OCI-LY3 (cell line): ENCODE results near the gene IFNA17.
A peak's percentile ranks its signal among the peaks of the same experiment; 100 is the strongest.
"Not testable (repeated sequence)": the region's sequence is repeated elsewhere in the genome, so short reads cannot be mapped to it uniquely, and the experiment has no call there.

ENCODE experiments used
- H2AFZ ChIP-seq: fragments of 200-600, 300-600 bp; shearing (Covaris generic); 2 replicates; pipeline ENCODE4 v1.6.0; 2014; ENCODE audit warnings: antibody characterized with exemption, low read depth, low read length
- H3K27ac ChIP-seq: fragments of 200-600, 300-600 bp; sonication (generic); 2 replicates; pipeline ENCODE4 v1.5.1; 2014; ENCODE audit warnings: mild to moderate bottlenecking, low read length, moderate library complexity, mixed read lengths
- H3K27me3 ChIP-seq: fragments of 200-600, 300-600 bp; sonication (generic); 2 replicates; pipeline ENCODE4 v1.6.1; 2014; ENCODE audit warnings: low read depth, low read length, mixed read lengths
- H3K36me3 ChIP-seq: fragments of 200-600, 300-600 bp; sonication (generic); replicated peaks from 2 replicates; pipeline ENCODE3; 2014; ENCODE audit warnings: low read depth, low read length, mixed read lengths
- H3K4me1 ChIP-seq: fragments of 300-600, 200-600 bp; sonication (generic); 2 replicates; pipeline ENCODE4 v1.6.1; 2014; ENCODE audit warnings: low read length, mixed read lengths
- H3K4me2 ChIP-seq: fragments of 200-600, 300-600 bp; sonication (generic); 2 replicates; pipeline ENCODE4 v1.6.1; 2014; ENCODE audit warnings: low read length, mixed read lengths
- H3K4me3 ChIP-seq: fragments of 300-600, 200-600 bp; sonication (generic); 2 replicates; pipeline ENCODE4 v1.5.1; 2014; ENCODE audit warnings: antibody characterized with exemption, mild to moderate bottlenecking, low read length, moderate library complexity
- H3K79me2 ChIP-seq: fragments of 300-600, 200-600 bp; shearing (Covaris generic); 2 replicates; pipeline ENCODE4 v1.6.1; 2014; ENCODE audit warnings: mild to moderate bottlenecking, low read length, mixed read lengths
- H3K9ac ChIP-seq: fragments of 300-600, 200-600 bp; shearing (Covaris generic); 2 replicates; pipeline ENCODE4 v1.6.0; 2014; ENCODE audit warnings: mild to moderate bottlenecking, low read length, moderate library complexity
- H3K9me3 ChIP-seq: fragments of 200-600, 300-600 bp; shearing (Covaris generic); 2 replicates; pipeline ENCODE4 v1.6.1; 2014; ENCODE audit warnings: low read length, mixed read lengths; ENCODE audit not compliant: insufficient read depth
- H4K20me1 ChIP-seq: fragments of 200-600, 300-600 bp; sonication (generic); 2 replicates; pipeline ENCODE4 v1.6.1; 2016; ENCODE audit warnings: low read length, mixed read lengths; ENCODE audit not compliant: insufficient read depth
- CTCF ChIP-seq: fragments of 200-600, 300-600 bp; sonication (generic); IDR thresholded peaks from 2 replicates; pipeline ENCODE4 v1.5.1; 2014; ENCODE audit warnings: antibody characterized with exemption, low read length, low read depth
- EZH2phosphoT487 ChIP-seq: fragments of 200-600 bp; shearing (Covaris generic); IDR thresholded peaks from 2 replicates; pipeline ENCODE4 v1.6.1; 2018; ENCODE audit warnings: antibody characterized with exemption, mixed run types, low read depth

Gene IFNA17

GRCh38 chr9:21233258-21233657 lies 5.2 kb upstream of the IFNA17 start:
- Histone ChIP-seq H3K27me3 (peaks cover 23% of the 10 kb centered on the region), H3K4me2 (no peak overlapping the region), H3K9me3 (no peaks in the 10 kb centered on the region), H2AFZ (no peak overlapping the region), H3K36me3 (no peaks in the 10 kb centered on the region), H3K4me3 (no peak overlapping the region), H3K27ac (no peak overlapping the region), H4K20me1 (no peaks in the 10 kb centered on the region; the same call in 1 of the 2 replicates), H3K79me2 (no peaks in the 10 kb centered on the region), H3K4me1 (peaks cover 11% of the 10 kb centered on the region; the same call in 1 of the 2 replicates), H3K9ac (no peak overlapping the region)
- TF ChIP-seq CTCF = no peak
- no peak for TF ChIP-seq EZH2phosphoT487

- Histone ChIP-seq H3K27me3 (peaks cover 40% of the 10 kb centered on the region), H3K4me1 (peaks cover 18% of the 10 kb centered on the region)
- not testable (repeated sequence) for H3K4me2 ChIP-seq, H4K20me1 ChIP-seq, H3K9me3 ChIP-seq, H3K79me2 ChIP-seq, H3K9ac ChIP-seq, H3K4me3 ChIP-seq, H3K36me3 ChIP-seq, H3K27ac ChIP-seq, H2AFZ ChIP-seq
Observed at GRCh38 chr9:21217211-21217610, 10.8 kb downstream of the IFNA17 start, which contains the start of gene IFNA16. Gene IFNA16, minus strand, starts transcription at chr9:21217311. Its CDS starts 6 bp downstream, at chr9:21217305.

- Histone ChIP-seq H3K27me3 (peaks cover 33% of the 10 kb centered on the region), H3K4me2 (peak overlapping the region; percentile 53), H3K27ac (peak overlapping the region; percentile 50), H3K4me1 (peaks cover 18% of the 10 kb centered on the region)
- H3K9ac ChIP-seq, H4K20me1 ChIP-seq, H3K79me2 ChIP-seq, H2AFZ ChIP-seq, H3K9me3 ChIP-seq, H3K4me3 ChIP-seq, H3K36me3 ChIP-seq: not testable (repeated sequence)
- peak; percentile 69 for TF ChIP-seq CTCF
Observed at GRCh38 chr9:21213411-21214326, 14.4 kb downstream of the IFNA17 start.

DNA sequence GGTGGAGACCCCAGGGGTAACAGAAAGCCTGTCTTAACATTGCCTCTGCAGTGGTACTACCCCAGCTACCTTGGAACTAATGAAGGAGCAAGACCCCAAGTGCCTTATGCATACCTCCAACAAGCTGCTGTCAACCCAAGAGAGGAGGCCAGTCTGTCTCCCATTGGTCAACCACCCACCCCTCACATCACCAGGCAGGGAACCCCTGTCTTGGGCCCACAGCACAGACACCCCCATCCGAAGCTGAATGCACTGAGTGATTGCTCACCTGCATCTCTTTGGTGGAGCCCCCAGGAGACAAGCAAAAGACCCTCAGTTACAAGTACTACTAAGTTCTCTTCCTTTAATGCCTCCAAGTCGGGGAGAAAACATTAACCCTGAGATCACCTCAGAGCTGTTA lies 15.9 kb downstream of the IFNA17 start:
- not testable (repeated sequence) for H3K36me3 ChIP-seq, H3K4me3 ChIP-seq, H3K9ac ChIP-seq, H3K9me3 ChIP-seq, H3K4me2 ChIP-seq, H3K79me2 ChIP-seq, H2AFZ ChIP-seq, H3K27ac ChIP-seq, H4K20me1 ChIP-seq
- H3K4me1 ChIP-seq = peaks cover 18% of the 10 kb centered on the region
- H3K27me3 ChIP-seq = peaks cover 22% of the 10 kb centered on the region

- H3K4me3 ChIP-seq, H3K9ac ChIP-seq, H3K27ac ChIP-seq, H3K4me2 ChIP-seq, H2AFZ ChIP-seq, H4K20me1 ChIP-seq, H3K9me3 ChIP-seq, H3K36me3 ChIP-seq, H3K79me2 ChIP-seq: not testable (repeated sequence)
- peaks cover 13% of the 10 kb centered on the region; the same call in 1 of the 2 replicates for H3K27me3 ChIP-seq
- H3K4me1 ChIP-seq = peaks cover 18% of the 10 kb centered on the region
Observed at GRCh38 chr9:21210782-21211181, 17.2 kb downstream of the IFNA17 start.
